ENCODE results near the gene PCSK6.

DNA sequence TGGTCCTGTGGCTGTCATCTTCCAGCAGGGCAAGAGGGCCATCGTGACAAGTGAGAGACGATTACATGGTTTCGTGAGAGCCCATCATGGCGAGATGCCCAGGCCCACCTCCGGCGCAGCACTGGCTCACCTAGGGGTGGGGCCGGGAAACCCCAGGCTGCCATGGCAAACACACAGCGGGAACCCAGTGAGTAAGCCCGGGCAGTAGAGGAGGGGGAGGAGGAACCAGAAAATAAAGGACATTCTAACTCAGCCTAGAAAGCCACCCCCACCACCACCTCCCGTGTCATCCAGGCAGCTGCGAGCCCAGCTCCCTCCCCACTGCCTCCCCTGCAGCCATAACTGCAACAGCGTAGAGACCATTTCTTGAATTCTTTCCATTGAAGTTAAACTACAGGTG is 52.3 kb downstream of the PCSK6 start:
- TF ChIP-seq CTCF (IDR thresholded peaks at IDR 0.05): no peak
- TF ChIP-seq POLR2A (IDR thresholded peaks at IDR 0.05): no peak

Data from uterus (tissue), 2 donors.